ENCODE data around the gene SLC17A9. TPM values are rescaled to one million over a fixed set of nuclear protein-coding genes. Genes with fewer than 3 reads are reported as not detected.
"Not testable (repeated sequence)": the region's sequence is repeated elsewhere in the genome, so short reads cannot be mapped to it uniquely, and the experiment has no call there.

The SLC17A9 gene
- total RNA-seq, 1 experiment from 2014 or later: 1.2 TPM

- in situ Hi-C loops (cut with HindIII; ENCODE audit: low sequenced_read_pairs): no loop called here
Measured at GRCh38 chr20:62952968-62953838, 694 bp downstream of the SLC17A9 start.

GRCh38 chr20:62953839-62954703 lies 1.6 kb downstream of the SLC17A9 start:
- in situ Hi-C loops (cut with HindIII; ENCODE audit: low sequenced_read_pairs): no loop called here
- peak; percentile 23 for DNase-seq (ENCODE audit: low spot score)

More at GRCh38 chr20:62952968-62953838, 694 bp downstream of the SLC17A9 start:
- no peak for DNase-seq (ENCODE audit: low spot score)

- in situ Hi-C loops (cut with HindIII; ENCODE audit: low sequenced_read_pairs): no loop called here
- no peak for DNase-seq (ENCODE audit: low spot score)
Measured at GRCh38 chr20:62955519-62956386, 3.2 kb downstream of the SLC17A9 start.

GRCh38 chr20:62956387-62957135 lies 4.1 kb downstream of the SLC17A9 start:
- in situ Hi-C loops (cut with HindIII; ENCODE audit: low sequenced_read_pairs): no loop called here
- peak; percentile 25 for DNase-seq (ENCODE audit: low spot score)

GRCh38 chr20:62957136-62958117 lies 4.9 kb downstream of the SLC17A9 start:
- in situ Hi-C loops (cut with HindIII; ENCODE audit: low sequenced_read_pairs): no loop called here
- DNase-seq (ENCODE audit: low spot score): no peak

GRCh38 chr20:62958388-62959100 lies 6.0 kb downstream of the SLC17A9 start:
- in situ Hi-C loops (cut with HindIII; ENCODE audit: low sequenced_read_pairs): no loop called here
- DNase-seq (ENCODE audit: low spot score): no peak

- DNase-seq (ENCODE audit: low spot score): no peak
Measured at GRCh38 chr20:62959101-62959971, 6.8 kb downstream of the SLC17A9 start.

GRCh38 chr20:62959998-62960436 lies 7.5 kb downstream of the SLC17A9 start:
- DNase-seq (ENCODE audit: low spot score): no peak
- in situ Hi-C loops (cut with HindIII; ENCODE audit: low sequenced_read_pairs): no loop called here

More at GRCh38 chr20:62959101-62959971, 6.8 kb downstream of the SLC17A9 start:
- in situ Hi-C loops (cut with HindIII; ENCODE audit: low sequenced_read_pairs): no loop called here

GRCh38 chr20:62960446-62961309 lies 8.2 kb downstream of the SLC17A9 start:
- in situ Hi-C loops (cut with HindIII; ENCODE audit: low sequenced_read_pairs); DNase-seq (ENCODE audit: low spot score): not testable (repeated sequence)

GRCh38 chr20:62961310-62961783 lies 8.8 kb downstream of the SLC17A9 start:
- DNase-seq (ENCODE audit: low spot score): peak; percentile 31
- in situ Hi-C loops (cut with HindIII; ENCODE audit: low sequenced_read_pairs): no loop called here

GRCh38 chr20:62961799-62962198 lies 9.3 kb downstream of the SLC17A9 start:
- DNase-seq (ENCODE audit: low spot score): no peak
- in situ Hi-C loops (cut with HindIII; ENCODE audit: low sequenced_read_pairs): no loop called here

GRCh38 chr20:62962221-62962879 lies 9.8 kb downstream of the SLC17A9 start:
- in situ Hi-C loops (cut with HindIII; ENCODE audit: low sequenced_read_pairs): no loop called here

GRCh38 chr20:62962891-62963613 lies 10.5 kb downstream of the SLC17A9 start:
- in situ Hi-C loops (cut with HindIII; ENCODE audit: low sequenced_read_pairs): no loop called here
- no peak for DNase-seq (ENCODE audit: low spot score)

More at GRCh38 chr20:62962221-62962879, 9.8 kb downstream of the SLC17A9 start:
- no peak for DNase-seq (ENCODE audit: low spot score)
